ENCODE data around the gene PWP2.
"Not testable (repeated sequence)": the region's sequence is repeated elsewhere in the genome, so short reads cannot be mapped to it uniquely, and the experiment has no call there.

The PWP2 gene

GRCh38 chr21:44107026-44107501, at the start of gene PWP2:
PWP2 (plus strand) TSS chr21:44107399; CDS start chr21:44107417, 18 bp downstream.
- DNase-seq = not testable (repeated sequence)

GRCh38 chr21:44057960-44058651, 49.1 kb upstream of the PWP2 start:
- no peak for DNase-seq

- DNase-seq = no peak
Observed at GRCh38 chr21:44058652-44058964, 48.6 kb upstream of the PWP2 start.

- DNase-seq = no peak
Observed at GRCh38 chr21:44058981-44059380, 48.2 kb upstream of the PWP2 start.

- no peak for DNase-seq
Observed at GRCh38 chr21:44059710-44060109, 47.5 kb upstream of the PWP2 start.

GRCh38 chr21:44062380-44062779, 44.8 kb upstream of the PWP2 start:
- DNase-seq = no peak

GRCh38 chr21:44063151-44063912, 43.9 kb upstream of the PWP2 start:
- no peak for DNase-seq

- DNase-seq = no peak
Observed at GRCh38 chr21:44064852-44065403, 42.3 kb upstream of the PWP2 start.

- DNase-seq = no peak
Observed at GRCh38 chr21:44065428-44065827, 41.8 kb upstream of the PWP2 start.

GRCh38 chr21:44066116-44066515, 41.1 kb upstream of the PWP2 start:
- DNase-seq = no peak

- DNase-seq = no peak
Observed at GRCh38 chr21:44067011-44067839, 40.0 kb upstream of the PWP2 start.

GRCh38 chr21:44070391-44070790, 36.8 kb upstream of the PWP2 start:
- DNase-seq = no peak

GRCh38 chr21:44071359-44072104, 35.7 kb upstream of the PWP2 start:
- DNase-seq = no peak

GRCh38 chr21:44072111-44072510, 35.1 kb upstream of the PWP2 start:
- DNase-seq = no peak

- DNase-seq = no peak
Observed at GRCh38 chr21:44074315-44074958, 32.8 kb upstream of the PWP2 start.

GRCh38 chr21:44076316-44076715, 30.9 kb upstream of the PWP2 start:
- DNase-seq = no peak

- no peak for DNase-seq
Observed at GRCh38 chr21:44078411-44078981, 28.7 kb upstream of the PWP2 start.

- DNase-seq = no peak
Observed at GRCh38 chr21:44079446-44079845, 27.8 kb upstream of the PWP2 start.

GRCh38 chr21:44079846-44080245, 27.4 kb upstream of the PWP2 start:
- DNase-seq = no peak

- DNase-seq = no peak
Observed at GRCh38 chr21:44082648-44083440, 24.4 kb upstream of the PWP2 start.

Measured in SW 1271 (cell line).